GOT3 (cell line): ENCODE measurements around the gene ZNF366.

Experiments
- DNase-seq: peaks from one replicate; lab custom pipeline; 2025; ENCODE audit warnings: mixed read lengths; lab: John Stamatoyannopoulos, UW

Gene ZNF366

DNA sequence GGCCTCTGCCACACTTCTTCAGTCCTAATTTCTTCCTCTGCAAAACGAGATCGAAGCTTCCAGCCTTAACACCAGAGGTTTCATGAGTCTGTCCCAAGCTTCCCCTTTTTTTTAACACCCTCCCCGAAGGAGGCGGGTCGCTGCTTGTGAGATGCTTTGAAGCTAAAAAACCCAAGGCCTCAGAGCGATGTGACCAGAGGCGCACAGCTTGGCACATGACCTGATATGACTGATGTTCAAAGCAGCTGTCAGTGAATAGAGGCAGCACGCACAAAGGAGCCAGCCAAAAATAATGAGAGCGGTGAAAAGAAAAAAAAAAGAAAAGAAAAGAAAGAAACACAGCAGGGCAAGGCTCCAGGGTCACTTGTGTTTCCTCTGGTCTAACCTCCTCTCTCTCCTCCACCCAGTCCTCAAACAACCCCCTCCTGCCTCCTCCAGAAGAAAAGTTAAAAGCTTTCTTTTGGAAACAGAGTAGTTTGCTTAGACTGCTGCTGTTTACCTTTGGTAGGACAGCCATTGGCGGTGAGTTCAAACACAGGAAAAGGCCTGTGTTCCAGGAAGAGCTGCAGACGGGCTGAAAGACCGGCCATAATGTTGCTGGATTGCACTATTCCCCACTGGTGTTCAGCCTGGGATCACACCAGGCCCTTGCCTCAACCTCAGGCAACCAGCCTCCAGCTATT, 10.9 kb upstream of the ZNF366 start:
- DNase-seq: no peak

DNA sequence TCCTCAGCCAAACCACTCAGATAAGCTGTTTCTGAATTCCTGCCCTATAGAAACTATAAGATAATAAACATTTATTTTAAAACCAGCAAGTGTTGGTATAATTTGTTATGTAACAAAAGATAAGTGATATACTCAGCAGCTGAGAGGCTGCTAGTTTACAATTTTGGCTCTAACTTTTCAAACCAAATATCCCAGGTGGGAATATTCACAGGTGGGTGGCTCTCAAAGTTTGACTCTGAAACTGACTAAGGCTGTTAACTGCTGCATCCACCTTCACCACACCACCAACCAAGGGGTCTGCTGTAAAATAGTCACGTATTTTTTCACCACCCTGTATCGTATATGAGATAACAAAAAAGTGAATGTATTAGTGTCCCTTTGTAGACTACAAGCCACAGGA, 9.7 kb upstream of the ZNF366 start:
- DNase-seq: no peak

DNA sequence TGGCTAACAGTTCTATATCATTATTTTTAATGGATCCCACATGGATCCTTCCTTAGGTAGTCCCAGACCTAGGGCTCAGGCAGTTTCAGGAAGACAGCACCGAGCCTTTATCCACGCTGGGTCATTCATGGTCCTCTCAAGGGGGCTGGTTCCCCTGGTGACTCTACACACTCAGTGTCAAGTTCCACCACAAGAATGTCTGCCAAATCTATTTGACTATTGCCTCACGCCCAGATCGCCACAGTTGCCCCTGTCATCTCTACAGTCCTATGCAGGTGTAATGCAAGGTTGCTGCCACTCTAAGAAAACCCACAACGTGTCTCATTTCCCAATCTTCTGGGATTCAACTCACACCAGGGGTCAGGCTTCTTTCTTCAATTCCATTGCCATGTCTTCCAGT, 8.0 kb upstream of the ZNF366 start:
- no peak for DNase-seq

DNA sequence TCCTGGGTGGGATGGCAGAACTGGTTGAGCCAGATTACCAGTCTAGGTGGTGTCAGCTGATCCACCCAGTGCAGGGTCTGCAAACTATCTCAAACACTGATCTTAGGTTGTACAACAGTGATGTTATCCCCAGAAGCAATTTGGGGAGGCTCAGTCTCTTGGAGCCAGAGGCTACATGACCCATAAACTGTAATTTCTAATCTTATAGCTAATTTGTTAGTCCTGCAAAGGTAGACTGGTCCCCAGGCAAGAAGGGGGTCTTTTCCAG, 5.3 kb upstream of the ZNF366 start:
- DNase-seq: no peak

DNA sequence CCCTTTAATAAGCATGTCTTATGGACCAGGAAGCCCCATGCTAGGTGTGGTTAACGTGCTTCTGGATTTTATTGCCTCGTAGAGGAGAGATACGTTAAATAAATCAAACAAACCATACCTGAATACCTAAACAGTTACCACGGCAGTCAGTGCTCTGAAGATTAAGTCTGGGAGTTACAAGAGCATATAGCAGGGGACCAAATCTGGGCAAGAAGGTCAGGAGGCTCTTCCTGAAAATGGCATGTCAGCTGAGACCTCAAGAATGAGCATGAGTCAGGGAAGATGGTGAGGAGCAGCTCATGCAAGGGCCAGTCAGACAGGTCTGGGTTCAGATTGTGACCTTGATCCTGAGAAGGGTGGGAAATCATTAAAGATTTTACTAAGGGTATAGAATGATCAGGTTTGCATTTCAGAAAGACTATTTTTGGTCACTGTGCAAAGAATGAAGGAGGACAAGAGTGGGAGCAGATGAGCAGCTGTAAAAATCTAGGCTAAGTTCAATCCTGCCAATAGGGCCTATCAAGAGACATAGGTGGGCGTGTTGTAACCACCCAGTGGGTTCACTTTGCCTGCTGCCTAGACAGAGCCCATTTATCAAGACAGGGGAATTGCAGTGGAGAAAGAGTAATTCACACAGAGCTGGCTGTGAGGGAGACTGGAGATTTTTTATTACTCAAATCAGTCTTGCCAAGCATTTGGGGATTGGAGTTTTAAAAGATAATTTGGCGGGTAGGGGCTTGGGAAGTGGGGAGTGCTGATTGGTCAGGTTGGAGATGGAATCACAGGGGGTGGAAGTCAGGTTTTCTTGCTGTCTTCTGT, 4.8 kb upstream of the ZNF366 start:
- no peak for DNase-seq

DNA sequence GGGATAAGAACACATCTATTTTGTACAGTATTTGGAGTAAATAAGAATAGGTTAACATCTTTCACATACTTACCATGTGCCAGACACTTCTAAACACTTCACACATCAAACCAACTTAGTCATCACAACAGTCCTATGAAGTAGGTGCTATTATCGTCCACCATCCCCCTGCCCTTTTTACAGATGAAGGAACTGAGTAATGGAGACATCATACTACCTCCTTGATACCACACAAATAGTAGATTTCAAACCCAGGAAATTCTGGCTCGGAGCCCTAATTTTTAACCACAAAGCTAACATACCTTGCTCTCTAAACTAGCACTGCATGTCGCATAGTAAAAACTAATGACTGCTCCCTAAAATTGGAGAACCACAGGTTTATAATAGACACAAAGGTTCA, 4.2 kb upstream of the ZNF366 start:
- DNase-seq: no peak

DNA sequence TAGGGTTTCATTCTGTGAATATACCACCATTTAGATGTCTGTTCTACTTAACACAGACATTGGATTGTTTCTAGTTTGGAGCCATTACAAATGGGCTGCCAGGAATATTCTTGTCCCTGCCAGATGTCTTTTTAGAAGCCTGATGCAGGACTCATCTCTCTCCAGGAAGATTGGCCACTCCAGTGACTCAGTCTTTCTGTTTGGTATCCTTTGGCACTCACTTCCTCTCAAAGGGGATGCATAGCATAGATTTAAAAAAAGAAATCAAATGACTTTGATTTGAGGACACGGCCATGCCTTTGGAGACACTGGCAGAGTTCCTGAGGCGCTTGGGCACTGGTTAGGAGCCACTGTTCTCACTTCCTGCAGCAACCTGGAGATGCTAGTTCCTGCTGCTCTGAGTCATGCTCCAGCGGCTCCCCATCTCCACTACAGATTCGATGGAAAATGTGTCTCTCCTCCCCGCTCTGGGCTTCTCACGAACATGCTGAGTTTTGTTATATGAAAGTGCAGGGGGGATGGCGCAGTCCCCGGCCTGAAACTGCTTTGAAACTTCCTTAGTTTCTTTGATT, 3.5 kb upstream of the ZNF366 start:
- peak; percentile 41 for DNase-seq

DNA sequence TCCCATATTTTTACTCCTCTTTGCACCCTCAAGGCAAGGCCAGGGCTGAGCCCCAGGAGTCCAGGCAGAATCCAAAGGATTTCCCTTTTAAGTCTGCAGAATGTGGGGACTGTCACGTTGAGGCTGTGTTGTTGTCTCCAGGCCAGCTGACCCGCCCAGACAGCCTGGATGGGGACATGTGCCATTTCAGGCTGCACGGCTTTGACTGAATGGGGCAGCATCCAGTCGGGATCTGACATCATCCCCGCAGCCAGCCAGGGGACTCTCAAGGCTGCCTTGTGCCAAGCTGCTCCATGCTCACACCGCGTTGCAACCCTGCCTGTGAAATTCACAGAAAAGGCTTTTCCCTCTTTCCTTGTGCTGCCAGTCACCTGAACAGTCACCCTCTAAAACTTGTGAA, 2.2 kb upstream of the ZNF366 start:
- no peak for DNase-seq

DNA sequence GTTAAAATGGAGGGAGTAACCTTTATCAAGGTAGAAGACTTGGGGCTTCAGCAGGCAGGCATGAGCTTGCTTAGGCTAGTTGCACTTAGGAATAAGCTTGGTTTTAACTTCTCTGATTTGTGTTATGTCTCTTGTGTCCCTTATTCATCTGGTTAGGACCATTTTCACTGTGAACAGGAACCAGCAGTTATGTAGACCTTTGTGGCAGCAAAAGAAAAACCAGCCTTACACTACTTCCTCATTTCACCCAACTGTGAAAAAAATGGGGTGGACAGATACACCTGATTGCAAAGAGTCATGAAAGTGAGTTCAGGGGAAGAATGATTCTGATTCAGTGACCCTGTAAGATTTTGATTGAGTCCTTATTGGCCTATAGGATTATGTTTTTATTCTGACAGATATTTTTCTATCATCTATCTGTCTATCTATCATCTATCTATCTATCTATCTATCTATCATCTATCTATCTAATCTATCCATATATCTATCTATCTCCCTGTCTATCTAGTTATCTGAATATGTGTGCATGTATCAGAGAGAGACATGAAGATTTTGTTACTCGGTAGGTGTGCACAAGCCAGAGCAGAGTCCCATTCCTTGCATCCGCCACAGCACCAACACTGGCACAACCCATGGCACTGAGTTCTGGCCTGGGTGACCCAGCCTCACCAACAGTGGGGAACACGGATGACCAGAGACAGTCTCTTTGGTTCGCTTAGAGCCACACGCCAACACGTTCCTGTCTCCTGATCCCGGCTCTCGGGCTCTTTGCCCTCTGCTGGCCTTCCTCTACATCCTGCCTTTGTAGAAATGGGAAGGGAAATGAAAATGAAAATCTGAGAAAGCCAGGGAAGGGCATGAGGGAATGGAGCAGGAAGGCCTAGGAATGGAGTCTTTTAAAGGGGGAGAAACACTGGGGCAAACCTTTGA, 1.3 kb upstream of the ZNF366 start:
- no peak for DNase-seq

DNA sequence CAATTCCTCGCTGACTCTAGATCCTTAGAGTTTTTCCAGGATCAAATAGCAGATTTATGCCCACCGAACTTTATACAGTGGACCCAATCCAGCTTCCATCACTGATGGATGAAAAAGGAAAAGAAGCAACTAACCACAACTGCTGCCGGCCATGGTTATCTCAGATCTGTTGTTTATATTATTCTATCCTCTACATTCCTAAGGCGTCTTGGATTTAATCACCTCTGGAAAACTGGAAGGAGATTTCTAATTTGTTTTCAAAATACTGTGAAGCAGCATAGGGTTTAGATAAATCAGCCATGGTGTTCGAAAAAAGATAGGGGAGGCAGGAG, 663 bp upstream of the ZNF366 start:
- no peak for DNase-seq

DNA sequence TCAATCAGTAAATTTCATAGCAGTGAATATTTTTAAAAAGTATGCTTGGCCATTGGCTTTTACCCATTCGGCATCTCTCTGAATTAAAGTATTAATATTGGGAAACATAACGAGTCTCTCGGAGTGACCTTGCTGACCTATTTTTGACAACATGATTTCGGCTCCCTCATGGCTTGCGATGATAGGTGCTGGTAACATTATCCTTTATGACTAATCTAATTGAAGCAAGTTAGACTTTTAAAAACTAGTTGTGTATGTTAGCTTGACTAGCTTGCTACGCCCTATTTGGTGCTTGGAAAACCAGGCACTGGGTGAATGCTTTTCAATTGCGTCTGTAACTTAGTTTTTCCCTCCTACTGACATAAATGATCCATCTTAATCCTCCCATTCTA, 1.1 kb downstream of the ZNF366 start:
- no peak for DNase-seq

DNA sequence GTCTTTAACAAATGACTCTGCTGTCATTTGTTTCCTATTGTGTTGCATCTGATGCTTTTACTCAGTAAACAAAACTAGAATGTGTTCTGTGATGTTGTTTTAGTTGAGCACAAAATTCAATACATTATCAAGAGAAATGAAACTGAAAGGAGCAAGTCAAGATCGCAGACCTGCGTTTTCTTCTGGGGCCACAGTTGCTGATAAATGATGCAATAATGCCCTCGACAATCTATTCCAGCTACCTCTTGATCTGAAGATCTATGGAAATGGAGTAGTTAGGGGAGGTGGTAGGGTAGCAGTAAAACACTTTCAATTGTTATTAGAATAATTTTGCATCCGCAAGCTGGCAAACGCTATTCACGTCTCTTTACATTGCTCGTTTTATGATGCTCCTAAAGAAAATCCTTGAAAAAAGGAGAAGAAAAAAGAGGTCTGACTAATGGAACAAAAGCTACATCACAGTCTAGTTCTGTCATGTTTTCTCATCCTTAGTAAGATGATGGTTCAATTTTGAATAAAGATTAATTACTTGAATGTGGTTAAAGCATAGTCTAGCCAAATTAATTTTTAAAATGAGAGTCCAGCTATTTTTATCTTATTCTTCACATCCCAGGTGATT, 1.6 kb downstream of the ZNF366 start:
- DNase-seq: no peak

DNA sequence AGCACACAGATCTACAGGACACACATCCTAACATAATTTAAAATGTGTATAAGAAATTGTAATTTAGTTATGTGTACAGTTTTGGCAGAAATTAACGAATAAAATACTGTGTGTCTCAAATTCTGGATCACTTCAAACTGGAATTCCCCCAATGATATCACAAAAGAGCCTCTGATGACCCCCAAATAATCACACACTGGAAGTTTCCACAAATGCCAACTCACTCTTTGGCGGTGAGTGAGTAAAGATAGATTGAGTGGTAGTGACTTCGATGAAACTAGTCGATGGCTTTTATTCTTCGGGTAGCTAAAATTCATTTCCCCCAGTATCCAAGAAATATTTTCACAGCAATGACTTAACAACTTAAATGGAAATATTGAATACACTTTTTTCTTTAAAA, 2.2 kb downstream of the ZNF366 start:
- no peak for DNase-seq

DNA sequence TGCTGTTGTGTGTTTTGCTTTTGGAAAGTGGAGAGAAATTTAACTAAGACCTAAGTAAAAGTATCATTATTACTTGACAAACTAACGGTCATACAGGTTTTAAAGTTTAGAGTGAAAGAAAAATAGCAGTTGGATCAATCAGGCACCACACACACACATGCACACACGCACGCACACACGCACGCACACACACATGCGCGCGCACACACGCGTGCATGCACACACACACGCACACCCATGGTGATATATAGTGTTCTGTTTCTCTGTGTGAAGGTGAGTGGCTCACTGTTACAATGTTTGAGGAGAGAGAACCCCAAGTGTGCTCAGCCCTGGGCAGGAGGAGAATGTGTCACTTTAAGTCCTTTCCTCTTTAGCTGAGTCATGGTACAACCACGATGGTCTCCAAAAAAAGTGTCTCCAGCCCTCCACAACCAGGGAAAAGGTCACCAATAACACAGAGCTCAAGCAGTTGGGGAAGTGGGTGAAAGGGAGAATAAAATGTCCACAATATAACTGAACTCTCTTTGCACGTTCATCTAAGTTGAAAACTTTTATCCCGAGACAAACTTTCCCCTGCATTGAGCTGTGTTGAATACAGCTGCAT, 3.2 kb downstream of the ZNF366 start:
- DNase-seq: no peak

DNA sequence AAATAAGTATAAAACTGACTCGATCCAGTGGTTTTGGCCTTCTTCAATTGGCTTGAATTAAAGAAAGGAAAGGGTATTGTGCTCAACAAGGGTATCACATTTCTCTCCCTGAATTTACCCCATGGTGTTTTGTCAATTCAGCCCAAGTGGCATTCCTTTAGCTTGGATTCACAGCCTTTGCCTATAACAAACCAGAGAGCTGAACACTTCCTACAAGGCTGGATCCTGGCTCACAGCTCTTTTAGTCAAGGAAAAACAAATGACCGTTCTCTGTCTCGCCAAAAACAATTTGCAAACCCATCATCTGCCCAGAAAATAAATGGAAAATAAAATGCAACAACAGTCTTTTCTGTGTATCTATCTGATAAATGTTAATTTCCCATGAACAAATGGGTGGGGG, 5.7 kb downstream of the ZNF366 start:
- no peak for DNase-seq

DNA sequence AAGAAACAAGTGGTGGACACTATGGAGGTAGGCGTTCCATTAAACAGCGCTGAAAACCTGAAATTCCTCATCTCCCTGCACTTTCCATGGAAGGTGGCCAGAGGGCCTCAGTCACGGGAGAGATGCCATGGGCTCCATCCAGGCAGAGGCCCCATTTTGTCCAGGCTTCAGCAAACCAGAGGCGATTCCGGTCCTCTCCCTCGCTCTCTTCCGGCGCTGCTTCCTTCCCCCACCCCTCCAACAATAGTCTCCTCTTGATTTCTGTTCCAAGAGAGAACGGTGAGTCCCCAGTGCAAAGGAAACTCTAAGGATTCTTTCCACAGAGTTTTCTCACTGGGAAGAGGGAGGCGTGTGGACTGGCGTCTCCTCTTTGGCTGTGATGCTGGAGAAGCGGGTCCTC, 7.5 kb downstream of the ZNF366 start:
- no peak for DNase-seq

DNA sequence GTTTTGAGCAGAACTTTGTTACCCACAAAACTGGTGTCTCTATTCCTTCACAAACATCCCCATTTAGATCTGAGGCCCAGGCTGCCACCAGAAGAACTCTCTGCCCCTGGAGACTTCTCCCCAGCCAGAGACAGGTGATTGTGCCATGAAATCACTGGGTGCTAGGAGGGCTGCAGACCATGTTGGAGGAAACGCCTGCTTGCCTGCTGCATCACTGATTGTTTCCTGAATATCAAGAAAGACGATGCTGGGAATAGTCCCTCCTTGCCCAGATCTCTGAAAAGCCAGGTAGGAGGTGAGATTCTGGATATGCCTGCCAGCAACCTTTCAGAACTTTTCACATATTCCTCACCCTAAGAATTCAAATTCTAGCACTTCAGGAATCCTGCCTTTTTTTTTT, 8.1 kb downstream of the ZNF366 start:
- no peak for DNase-seq

DNA sequence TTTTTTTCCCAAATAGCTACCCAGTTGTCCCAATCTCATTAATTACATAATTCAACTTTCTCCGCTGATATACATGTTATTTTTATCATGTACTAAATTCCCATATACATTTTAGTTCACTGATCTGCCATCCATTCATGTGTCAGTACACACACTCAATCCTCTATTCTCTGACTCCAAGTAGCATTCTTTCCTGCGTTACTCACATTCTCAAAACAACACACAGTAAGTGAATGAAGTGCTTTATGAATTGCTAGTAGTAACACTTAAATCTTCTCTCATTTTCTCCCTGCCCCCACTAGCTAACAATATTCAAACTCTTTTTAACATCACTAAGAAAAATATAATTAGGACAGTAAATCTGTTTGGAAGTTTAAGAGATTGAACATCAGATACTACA, 8.9 kb downstream of the ZNF366 start:
- DNase-seq: no peak

DNA sequence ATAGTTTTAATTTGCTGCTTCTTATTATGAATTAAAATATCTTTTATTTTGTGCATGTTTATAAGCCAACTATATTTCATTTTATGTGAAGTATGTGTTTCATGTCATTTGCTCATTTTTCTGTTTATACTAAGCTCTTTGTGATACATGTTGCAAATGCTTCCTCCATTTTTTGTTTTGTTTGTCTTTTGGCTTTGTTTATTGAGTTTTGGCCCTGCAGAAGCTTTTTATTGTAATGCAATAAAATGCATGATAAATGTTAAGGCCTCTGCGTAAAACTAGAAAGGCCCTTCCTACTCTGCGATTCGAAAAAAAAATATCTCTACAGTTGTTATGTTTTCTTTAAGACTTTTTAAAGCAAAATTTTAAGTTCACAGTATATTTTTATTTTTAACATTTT, 9.4 kb downstream of the ZNF366 start:
- no peak for DNase-seq

DNA sequence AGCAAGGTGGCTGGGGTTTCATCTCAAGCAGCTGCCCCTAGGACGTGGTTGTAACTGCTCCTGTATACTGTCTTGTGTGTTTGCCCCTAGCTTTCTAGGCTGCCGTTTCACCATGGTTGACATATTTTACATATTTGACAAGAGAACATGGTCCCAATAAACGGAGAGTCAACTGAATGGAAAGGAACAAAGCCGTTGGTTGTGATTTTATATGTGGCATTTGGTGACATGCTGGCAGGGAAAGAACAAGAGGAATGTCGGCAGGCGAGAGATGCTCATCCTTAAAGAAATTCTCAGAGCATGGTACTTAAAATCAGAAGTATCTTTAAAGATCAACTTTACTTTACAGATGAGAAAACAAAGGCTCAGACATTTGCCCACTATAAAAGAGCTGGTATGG, 11.8 kb downstream of the ZNF366 start:
- no peak for DNase-seq

DNA sequence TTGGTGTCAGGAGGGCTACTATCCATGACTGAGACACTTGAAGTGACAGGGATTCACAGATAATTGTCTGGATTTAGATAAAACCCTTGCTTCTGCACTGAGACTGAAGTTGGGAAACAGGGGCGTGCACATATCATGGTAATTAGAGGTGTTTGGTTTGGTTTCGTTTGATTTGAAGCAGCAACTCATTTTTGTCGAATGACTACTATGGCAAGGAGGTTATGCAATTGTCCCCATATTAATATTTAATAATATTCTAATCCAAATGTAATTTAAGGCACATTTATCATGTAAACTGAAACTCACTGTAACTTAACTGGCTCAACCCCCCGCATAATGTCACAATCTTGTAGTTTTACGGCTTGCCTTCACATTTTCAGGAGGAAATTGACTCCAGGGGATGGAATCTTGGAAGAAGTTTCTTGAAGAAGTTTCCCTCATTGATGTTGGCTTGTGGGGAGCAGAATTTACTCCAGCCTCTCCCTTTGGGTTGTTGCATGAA, 12.5 kb downstream of the ZNF366 start:
- no peak for DNase-seq

DNA sequence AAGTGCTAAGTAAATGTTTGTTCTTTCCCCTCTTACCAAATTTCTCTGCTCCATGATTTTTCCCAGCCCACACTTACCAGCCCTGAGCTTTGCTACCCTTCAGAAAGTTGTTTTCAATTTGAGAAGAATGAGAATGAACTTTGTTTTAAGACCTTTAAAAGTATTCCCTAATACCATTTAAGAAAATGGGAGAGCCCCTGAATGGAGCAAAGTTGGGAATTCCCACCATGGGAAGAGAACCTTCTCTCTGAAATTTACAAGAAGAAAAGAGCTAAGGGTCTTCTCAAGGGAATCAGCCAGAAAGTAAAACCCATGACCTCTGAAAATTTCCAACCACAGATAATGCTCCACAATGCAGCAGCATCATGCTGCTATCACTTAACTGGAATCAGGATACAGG, 17.7 kb downstream of the ZNF366 start:
- DNase-seq: no peak
